Large intestine (tissue), 3 donors: ENCODE results near the gene RRAGC. TPM values are rescaled to one million over a fixed set of nuclear protein-coding genes. Genes with fewer than 3 reads are reported as not detected.

Experiments used
- DNase-seq, 2 donors: peaks; one replicate each; pipeline versions ENCODE4 v3.0.0 to v3.0.0-alpha.2; 2013
- H3K27ac ChIP-seq: one replicate; pipeline ENCODE4 v1.5.1; 2013; ENCODE audit warnings: low read length
- H3K27me3 ChIP-seq: 2 replicates; pipeline ENCODE4 v1.6.1; 2013; ENCODE audit warnings: low read length; ENCODE audit not compliant: control insufficient read depth, insufficient read depth
- H3K36me3 ChIP-seq: 2 replicates; pipeline ENCODE4 v1.6.1; 2013; ENCODE audit warnings: low read length; ENCODE audit not compliant: control insufficient read depth, insufficient read depth
- H3K4me1 ChIP-seq: one replicate; pipeline ENCODE4 v1.6.1; 2013; ENCODE audit warnings: low read length; ENCODE audit not compliant: control insufficient read depth, insufficient read depth
- H3K4me3 ChIP-seq: one replicate; pipeline ENCODE4 v1.5.1; 2013; ENCODE audit warnings: low read length
- H3K9me3 ChIP-seq: one replicate; pipeline ENCODE4 v1.6.1; 2013; ENCODE audit warnings: mild to moderate bottlenecking, low read depth, low read length, moderate library complexity; ENCODE audit not compliant: control insufficient read depth
- WGBS: methylation state at CpG from one replicate; pipeline ENCODE4 v1.1.5; 2013; ENCODE audit warnings: low lambda C conversion rate; ENCODE audit not compliant: insufficient coverage; 5-methylcytosine and 5-hydroxymethylcytosine counted together
- polyA plus RNA-seq: library from polyadenylated mRNA; unstranded; fragments of 120-200 nt; gene quantifications from one replicate; pipeline ENCODE4 v1.2.1, GENCODE V29; 2013

RRAGC gene
- polyA plus RNA-seq, 1 donor, result 28.6 TPM

- peaks cover 48% of the 10 kb centered on the region for H3K27me3 ChIP-seq
- no peak overlapping the region for H3K27ac ChIP-seq
- no peaks in the 10 kb centered on the region for H3K9me3 ChIP-seq
- H3K4me3 ChIP-seq, result no peak overlapping the region
- DNase-seq, result peak in 1 of 2 donors; percentile 23
- no peaks in the 10 kb centered on the region for H3K4me1 ChIP-seq
- no CpG with 5 or more reads among the region's 81 CpGs for WGBS
- H3K36me3 ChIP-seq, result no peaks in the 10 kb centered on the region
Observed at GRCh38 chr1:38804062-38804886, 55.3 kb downstream of the RRAGC start.

GRCh38 chr1:38803647-38804046, 55.9 kb downstream of the RRAGC start:
- Histone ChIP-seq H3K4me3 (no peak overlapping the region), H3K9me3 (no peaks in the 10 kb centered on the region), H3K4me1 (no peaks in the 10 kb centered on the region), H3K36me3 (no peaks in the 10 kb centered on the region), H3K27me3 (peaks cover 48% of the 10 kb centered on the region), H3K27ac (no peak overlapping the region)
- no peak for DNase-seq
- WGBS, result 31% methylated on average over 4 of the region's 8 CpGs

GRCh38 chr1:38800720-38801671, 58.6 kb downstream of the RRAGC start:
- no peak overlapping the region for H3K27ac ChIP-seq
- no peaks in the 10 kb centered on the region for H3K36me3 ChIP-seq
- DNase-seq, result no peak
- H3K9me3 ChIP-seq, result no peaks in the 10 kb centered on the region
- H3K27me3 ChIP-seq, result peaks cover 39% of the 10 kb centered on the region
- no peaks in the 10 kb centered on the region for H3K4me1 ChIP-seq
- H3K4me3 ChIP-seq, result no peak overlapping the region
- WGBS, result no CpG with 5 or more reads among the region's 16 CpGs

GRCh38 chr1:38793299-38793698, 66.3 kb downstream of the RRAGC start:
- no peak overlapping the region for H3K27ac ChIP-seq
- no peak for DNase-seq
- H3K36me3 ChIP-seq, result no peaks in the 10 kb centered on the region
- H3K4me1 ChIP-seq, result no peaks in the 10 kb centered on the region
- H3K27me3 ChIP-seq, result peaks cover 16% of the 10 kb centered on the region
- peaks cover 4% of the 10 kb centered on the region for H3K9me3 ChIP-seq
- no peak overlapping the region for H3K4me3 ChIP-seq

GRCh38 chr1:38791892-38792291, 67.7 kb downstream of the RRAGC start:
- peaks cover 25% of the 10 kb centered on the region for H3K27me3 ChIP-seq
- WGBS, result no CpG with 5 or more reads among the region's 1 CpG

GRCh38 chr1:38791164-38791515, 68.4 kb downstream of the RRAGC start:
- no peaks in the 10 kb centered on the region for H3K36me3 ChIP-seq
- H3K4me3 ChIP-seq, result no peak overlapping the region
- H3K27me3 ChIP-seq, result peaks cover 25% of the 10 kb centered on the region
- no peak for DNase-seq
- no peaks in the 10 kb centered on the region for H3K4me1 ChIP-seq
- H3K9me3 ChIP-seq, result peaks cover 4% of the 10 kb centered on the region
- no peak overlapping the region for H3K27ac ChIP-seq

More at GRCh38 chr1:38791892-38792291, 67.7 kb downstream of the RRAGC start:
- Histone ChIP-seq H3K36me3 (no peaks in the 10 kb centered on the region), H3K4me1 (no peaks in the 10 kb centered on the region), H3K4me3 (no peak overlapping the region), H3K27ac (no peak overlapping the region), H3K9me3 (peaks cover 4% of the 10 kb centered on the region)
- DNase-seq, result no peak

- DNase-seq, result no peak
Observed at GRCh38 chr1:38790422-38791163, 69.0 kb downstream of the RRAGC start.

GRCh38 chr1:38789498-38790169, 69.9 kb downstream of the RRAGC start:
- WGBS, result 60% methylated on average over 1 of the region's 5 CpGs
- Histone ChIP-seq H3K9me3 (peaks cover 4% of the 10 kb centered on the region), H3K4me3 (no peak overlapping the region), H3K27ac (no peak overlapping the region), H3K4me1 (no peaks in the 10 kb centered on the region), H3K36me3 (no peaks in the 10 kb centered on the region), H3K27me3 (peaks cover 33% of the 10 kb centered on the region)
- DNase-seq, result no peak

More at GRCh38 chr1:38790422-38791163, 69.0 kb downstream of the RRAGC start:
- H3K4me3 ChIP-seq, result no peak overlapping the region
- peaks cover 25% of the 10 kb centered on the region for H3K27me3 ChIP-seq
- no peaks in the 10 kb centered on the region for H3K36me3 ChIP-seq
- WGBS, result no CpG with 5 or more reads among the region's 6 CpGs
- H3K9me3 ChIP-seq, result peaks cover 4% of the 10 kb centered on the region
- no peak overlapping the region for H3K27ac ChIP-seq
- H3K4me1 ChIP-seq, result no peaks in the 10 kb centered on the region

GRCh38 chr1:38788341-38789336, 70.9 kb downstream of the RRAGC start:
- Histone ChIP-seq H3K4me3 (no peak overlapping the region), H3K36me3 (no peaks in the 10 kb centered on the region), H3K9me3 (peaks cover 3% of the 10 kb centered on the region), H3K4me1 (no peaks in the 10 kb centered on the region), H3K27me3 (peaks cover 43% of the 10 kb centered on the region), H3K27ac (no peak overlapping the region)
- WGBS, result 76% methylated on average over 2 of the region's 15 CpGs
- DNase-seq, result no peak
